Osteoblast (primary cell): ENCODE results near the gene CD80. TPM values are rescaled to one million over a fixed set of nuclear protein-coding genes. Genes with fewer than 3 reads are reported as not detected.

ENCODE experiments used
- DNase-seq: peaks from one replicate; pipeline ENCODE4 v3.0.0; 2011; ENCODE audit warnings: low spot score, mixed read lengths; ENCODE audit not compliant: insufficient read length; ENCODE audit errors: missing footprints
- H2AFZ ChIP-seq: 2 replicates; pipeline ENCODE4 v1.6.0; 2011; ENCODE audit warnings: mild to moderate bottlenecking, low read length
- H3K27ac ChIP-seq: 2 replicates; pipeline ENCODE4 v1.5.1; 2011; ENCODE audit warnings: mild to moderate bottlenecking, low read depth, low read length, moderate library complexity
- H3K27me3 ChIP-seq: 2 replicates; pipeline ENCODE4 v1.6.0; 2012; ENCODE audit warnings: mild to moderate bottlenecking, control low read depth, inconsistent platforms, low read length, moderate library complexity; ENCODE audit not compliant: insufficient read depth
- H3K36me3 ChIP-seq: 2 replicates; pipeline ENCODE4 v1.5.1; 2011; ENCODE audit warnings: mild to moderate bottlenecking, low read length, control low read depth, moderate library complexity; ENCODE audit not compliant: insufficient read depth
- H3K4me1 ChIP-seq: 2 replicates; pipeline ENCODE4 v1.5.1; 2011; ENCODE audit warnings: mild to moderate bottlenecking, low read length, control low read depth, moderate library complexity; ENCODE audit not compliant: insufficient read depth
- H3K4me2 ChIP-seq: 2 replicates; pipeline ENCODE4 v1.6.0; 2011; ENCODE audit warnings: mild to moderate bottlenecking, low read length; ENCODE audit not compliant: insufficient read depth
- H3K4me3 ChIP-seq: fragments of 200-600 bp; sonication (generic); 3 replicates; pipeline ENCODE4 v1.5.1; 2012; ENCODE audit warnings: mild to moderate bottlenecking, low read length, inconsistent platforms; ENCODE audit not compliant: insufficient read depth
- H3K79me2 ChIP-seq: 2 replicates; pipeline ENCODE4 v1.6.0; 2012; ENCODE audit warnings: mild to moderate bottlenecking, low read length, control low read depth, inconsistent platforms; ENCODE audit not compliant: insufficient read depth
- H3K9me3 ChIP-seq: 2 replicates; pipeline ENCODE4 v1.5.1; 2011; ENCODE audit warnings: low read depth, low read length, control low read depth
- H4K20me1 ChIP-seq: 2 replicates; pipeline ENCODE4 v1.6.0; 2012; ENCODE audit warnings: mild to moderate bottlenecking, low read length, control low read depth; ENCODE audit not compliant: insufficient read depth
- total RNA-seq: library from RNA; depleted of rRNA; stranded (reverse); fragments of >200 nt; gene quantifications from 2 replicates; pipeline ENCODE4 v1.2.3, GENCODE V29; 2012
- TF ChIP-seq, protein P1 (sequence below): IDR thresholded peaks from 2 replicates; pipeline ENCODE4 v1.5.1; 2011; ENCODE audit warnings: mild to moderate bottlenecking, low read depth, low read length, moderate library complexity; ENCODE audit errors: extremely low read depth

Gene CD80
- total RNA-seq, 1 donor = 2.5 TPM

DNA sequence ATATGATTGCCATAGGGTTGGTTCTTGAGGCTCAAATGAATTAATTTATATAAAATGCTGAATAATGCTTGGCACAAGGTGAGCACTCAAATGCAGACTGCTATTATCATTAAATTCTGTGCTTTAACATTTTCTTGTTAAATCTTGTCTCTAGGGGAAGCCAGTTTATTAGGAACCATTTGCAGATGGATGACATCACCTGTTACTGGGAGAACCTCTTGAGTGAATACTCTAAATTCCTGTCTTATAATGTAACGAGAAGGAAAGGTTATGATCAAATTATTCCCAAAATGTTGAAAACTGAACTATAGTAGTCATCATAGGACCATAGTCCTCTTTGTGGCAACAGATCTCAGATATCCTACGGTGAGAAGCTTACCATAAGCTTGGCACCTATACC is 67.3 kb downstream of the CD80 start:
- Histone ChIP-seq H3K27me3 (no peaks in the 10 kb centered on the region), H3K4me3 (no peak overlapping the region), H3K4me2 (no peak overlapping the region), H3K9me3 (no peaks in the 10 kb centered on the region), H2AFZ (no peak overlapping the region), H3K4me1 (peaks cover under 1% of the 10 kb centered on the region), H3K27ac (no peak overlapping the region), H3K36me3 (peaks cover 17% of the 10 kb centered on the region), H4K20me1 (no peaks in the 10 kb centered on the region), H3K79me2 (peaks cover under 1% of the 10 kb centered on the region)
- no peak for DNase-seq
- TF ChIP-seq, protein P1, sequence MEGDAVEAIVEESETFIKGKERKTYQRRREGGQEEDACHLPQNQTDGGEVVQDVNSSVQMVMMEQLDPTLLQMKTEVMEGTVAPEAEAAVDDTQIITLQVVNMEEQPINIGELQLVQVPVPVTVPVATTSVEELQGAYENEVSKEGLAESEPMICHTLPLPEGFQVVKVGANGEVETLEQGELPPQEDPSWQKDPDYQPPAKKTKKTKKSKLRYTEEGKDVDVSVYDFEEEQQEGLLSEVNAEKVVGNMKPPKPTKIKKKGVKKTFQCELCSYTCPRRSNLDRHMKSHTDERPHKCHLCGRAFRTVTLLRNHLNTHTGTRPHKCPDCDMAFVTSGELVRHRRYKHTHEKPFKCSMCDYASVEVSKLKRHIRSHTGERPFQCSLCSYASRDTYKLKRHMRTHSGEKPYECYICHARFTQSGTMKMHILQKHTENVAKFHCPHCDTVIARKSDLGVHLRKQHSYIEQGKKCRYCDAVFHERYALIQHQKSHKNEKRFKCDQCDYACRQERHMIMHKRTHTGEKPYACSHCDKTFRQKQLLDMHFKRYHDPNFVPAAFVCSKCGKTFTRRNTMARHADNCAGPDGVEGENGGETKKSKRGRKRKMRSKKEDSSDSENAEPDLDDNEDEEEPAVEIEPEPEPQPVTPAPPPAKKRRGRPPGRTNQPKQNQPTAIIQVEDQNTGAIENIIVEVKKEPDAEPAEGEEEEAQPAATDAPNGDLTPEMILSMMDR = no peak

DNA sequence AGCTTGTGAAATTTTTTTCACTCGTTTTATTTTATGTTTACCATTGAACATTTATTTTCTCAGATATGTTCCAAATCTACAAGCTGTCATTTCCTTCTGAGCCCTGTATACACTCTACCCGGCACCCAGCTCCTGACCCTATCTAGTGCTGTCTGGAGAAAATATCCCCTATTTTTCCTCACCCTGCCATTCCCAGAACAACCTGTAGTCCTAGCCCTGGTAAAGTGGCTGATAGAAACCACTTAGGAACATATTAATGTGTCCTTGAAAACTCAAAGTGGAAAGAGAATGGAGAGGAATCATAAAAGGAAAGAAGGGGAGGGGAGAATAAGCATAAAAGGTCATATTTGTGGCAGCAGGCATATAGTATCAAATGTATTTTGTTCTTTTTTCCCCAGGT is 69.3 kb downstream of the CD80 start:
- H3K4me1 ChIP-seq = no peaks in the 10 kb centered on the region
- H3K9me3 ChIP-seq = no peaks in the 10 kb centered on the region
- H3K36me3 ChIP-seq = peaks cover 35% of the 10 kb centered on the region
- no peaks in the 10 kb centered on the region for H3K27me3 ChIP-seq
- H3K27ac ChIP-seq = no peak overlapping the region
- no peaks in the 10 kb centered on the region for H3K79me2 ChIP-seq
- TF ChIP-seq, protein P1 = no peak
- no peak overlapping the region for H3K4me3 ChIP-seq
- DNase-seq = no peak
- H2AFZ ChIP-seq = no peak overlapping the region
- H4K20me1 ChIP-seq = no peaks in the 10 kb centered on the region
- no peak overlapping the region for H3K4me2 ChIP-seq

DNA sequence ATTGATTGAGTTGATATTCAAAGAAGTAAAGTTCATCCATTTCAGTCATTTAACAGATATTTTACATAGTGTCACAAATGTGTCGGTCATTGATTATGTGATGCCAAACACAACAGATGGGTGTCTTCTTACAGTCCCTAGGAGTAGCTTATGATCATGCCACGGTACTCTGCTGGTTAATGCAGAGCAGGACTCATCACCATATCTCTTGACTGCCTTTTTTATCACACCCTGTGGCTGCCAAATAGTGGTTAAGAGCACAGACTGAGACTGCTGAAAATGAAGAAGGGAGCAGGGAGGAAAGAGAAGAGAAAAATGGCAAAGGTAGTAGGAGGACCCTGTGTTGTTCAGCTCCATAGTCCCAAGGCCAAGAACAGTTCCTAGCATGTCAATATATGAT is 73.9 kb downstream of the CD80 start:
- H4K20me1 ChIP-seq = no peaks in the 10 kb centered on the region
- TF ChIP-seq, protein P1 = no peak
- H3K4me2 ChIP-seq = no peak overlapping the region
- peaks cover 29% of the 10 kb centered on the region for H3K36me3 ChIP-seq
- H3K27me3 ChIP-seq = no peaks in the 10 kb centered on the region
- no peak overlapping the region for H3K4me3 ChIP-seq
- no peak overlapping the region for H3K27ac ChIP-seq
- no peak for DNase-seq
- no peaks in the 10 kb centered on the region for H3K9me3 ChIP-seq
- H3K4me1 ChIP-seq = no peaks in the 10 kb centered on the region
- no peaks in the 10 kb centered on the region for H3K79me2 ChIP-seq
- H2AFZ ChIP-seq = no peak overlapping the region

DNA sequence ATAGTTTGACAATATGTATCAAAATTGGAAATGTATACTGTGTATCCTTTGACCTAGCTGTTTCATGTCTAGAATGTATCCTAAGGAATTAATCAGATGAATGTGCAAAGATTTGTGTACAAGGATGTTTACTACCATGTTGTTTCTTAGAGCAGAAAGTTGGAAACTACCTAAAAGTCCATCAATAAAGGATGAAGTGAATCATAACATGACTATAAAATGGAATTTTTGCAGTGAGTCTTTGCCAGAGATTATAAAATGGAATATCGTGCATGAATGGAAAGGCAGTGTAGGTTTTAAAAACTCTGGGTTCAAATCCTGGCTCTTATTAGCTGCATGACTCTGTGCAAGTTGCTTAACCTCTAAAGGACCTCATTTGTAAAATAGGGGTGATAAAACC is 76.3 kb downstream of the CD80 start:
- no peak overlapping the region for H3K4me2 ChIP-seq
- no peak overlapping the region for H3K4me3 ChIP-seq
- no peaks in the 10 kb centered on the region for H4K20me1 ChIP-seq
- H3K36me3 ChIP-seq = peaks cover 22% of the 10 kb centered on the region
- no peaks in the 10 kb centered on the region for H3K27me3 ChIP-seq
- H2AFZ ChIP-seq = no peak overlapping the region
- H3K4me1 ChIP-seq = no peaks in the 10 kb centered on the region
- no peak for DNase-seq
- H3K9me3 ChIP-seq = no peaks in the 10 kb centered on the region
- no peaks in the 10 kb centered on the region for H3K79me2 ChIP-seq
- H3K27ac ChIP-seq = no peak overlapping the region
- TF ChIP-seq, protein P1 = no peak
